ENCODE measurements around the gene IRX4.

IRX4 gene

DNA sequence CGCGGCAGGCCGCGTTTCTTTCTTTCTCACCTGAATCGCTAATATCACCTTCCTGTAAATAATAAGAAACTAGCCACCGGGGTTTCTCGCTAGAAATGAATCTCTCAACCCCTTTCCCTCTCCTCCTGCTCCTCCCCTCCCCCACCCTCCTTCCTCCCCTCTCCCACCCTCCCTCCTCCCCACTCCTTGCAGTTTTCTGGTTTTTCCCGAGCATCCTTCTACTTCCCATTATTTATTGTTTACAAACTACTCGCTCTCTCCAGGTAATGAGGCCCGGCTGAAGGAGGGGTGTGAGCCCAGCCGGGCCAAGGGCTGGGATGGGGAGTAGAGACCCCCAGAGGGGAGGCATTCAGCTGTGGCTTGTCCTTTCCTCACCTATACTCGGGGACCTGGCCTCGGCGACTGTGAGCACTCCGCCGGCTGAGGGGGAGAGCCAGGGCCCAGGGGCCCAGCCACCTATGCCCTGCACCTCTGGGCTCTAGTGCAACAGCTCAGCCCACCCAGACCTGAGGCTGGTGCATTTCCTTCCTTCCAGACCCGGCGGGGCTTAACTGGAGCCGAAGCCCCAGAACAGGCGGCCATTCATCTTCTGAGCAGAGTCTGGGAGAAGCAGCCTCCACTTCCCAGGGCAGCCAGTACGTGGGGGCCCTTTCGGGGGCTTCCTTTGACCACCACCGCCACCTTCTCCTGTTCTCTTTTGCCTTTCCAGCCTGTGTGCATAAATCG lies 2.1 kb upstream of the IRX4 start:
- TF ChIP-seq, protein P1, sequence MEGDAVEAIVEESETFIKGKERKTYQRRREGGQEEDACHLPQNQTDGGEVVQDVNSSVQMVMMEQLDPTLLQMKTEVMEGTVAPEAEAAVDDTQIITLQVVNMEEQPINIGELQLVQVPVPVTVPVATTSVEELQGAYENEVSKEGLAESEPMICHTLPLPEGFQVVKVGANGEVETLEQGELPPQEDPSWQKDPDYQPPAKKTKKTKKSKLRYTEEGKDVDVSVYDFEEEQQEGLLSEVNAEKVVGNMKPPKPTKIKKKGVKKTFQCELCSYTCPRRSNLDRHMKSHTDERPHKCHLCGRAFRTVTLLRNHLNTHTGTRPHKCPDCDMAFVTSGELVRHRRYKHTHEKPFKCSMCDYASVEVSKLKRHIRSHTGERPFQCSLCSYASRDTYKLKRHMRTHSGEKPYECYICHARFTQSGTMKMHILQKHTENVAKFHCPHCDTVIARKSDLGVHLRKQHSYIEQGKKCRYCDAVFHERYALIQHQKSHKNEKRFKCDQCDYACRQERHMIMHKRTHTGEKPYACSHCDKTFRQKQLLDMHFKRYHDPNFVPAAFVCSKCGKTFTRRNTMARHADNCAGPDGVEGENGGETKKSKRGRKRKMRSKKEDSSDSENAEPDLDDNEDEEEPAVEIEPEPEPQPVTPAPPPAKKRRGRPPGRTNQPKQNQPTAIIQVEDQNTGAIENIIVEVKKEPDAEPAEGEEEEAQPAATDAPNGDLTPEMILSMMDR (IDR thresholded peaks at IDR 0.05; ENCODE audit: low read depth, low read length, missing control alignments) = no peak
- in situ Hi-C loops (cut with HindIII; ENCODE audit: low pct_ligation_motif_present, low sequenced_read_pairs) = no loop called here
- no peak for DNase-seq
- Histone ChIP-seq H3K36me3 (replicated peaks) (no peaks in the 10 kb centered on the region), H3K4me3 (ENCODE audit: low read depth, low read length) (no peak overlapping the region), H3K27me3 (replicated peaks) (peaks cover 84% of the 10 kb centered on the region), H3K27ac (no peak overlapping the region)

DNA sequence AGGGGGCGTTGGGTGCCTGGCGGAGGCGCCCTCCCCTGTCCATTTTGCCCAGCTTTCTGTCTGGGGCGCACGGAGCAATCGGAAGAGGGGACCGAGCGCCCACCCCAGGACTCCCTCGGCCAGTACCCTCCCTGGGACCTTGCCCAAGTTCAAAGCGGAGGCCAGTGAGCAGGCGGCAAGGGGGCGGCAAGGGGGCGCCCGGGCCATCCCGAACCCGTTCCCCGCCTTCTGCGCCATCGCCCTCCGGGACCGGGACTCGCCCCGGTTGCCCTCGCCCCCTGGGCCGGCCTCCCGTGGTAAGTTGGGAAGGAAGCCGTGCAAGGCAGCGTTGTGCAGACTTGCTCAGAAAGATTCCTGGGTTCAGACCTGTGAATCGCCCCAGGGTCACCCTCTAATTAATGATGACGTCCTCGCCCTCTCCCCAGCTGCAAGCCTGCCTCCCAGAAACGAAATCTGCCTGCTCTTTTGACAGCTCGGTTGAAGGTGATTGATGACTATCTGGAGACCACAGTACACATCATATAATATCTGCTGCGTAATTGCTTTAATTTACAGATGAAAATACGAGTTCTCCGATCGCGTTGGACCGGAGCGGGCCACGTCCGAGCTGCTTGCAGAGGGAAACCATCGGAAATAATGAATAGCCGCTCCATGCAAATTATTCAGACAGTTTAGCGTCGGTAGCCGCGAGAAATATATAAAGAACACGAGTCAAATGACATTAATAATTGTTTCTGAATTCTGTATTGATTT lies 1.4 kb upstream of the IRX4 start:
- Histone ChIP-seq H3K4me3 (ENCODE audit: low read depth, low read length) (no peak overlapping the region), H3K36me3 (replicated peaks) (no peaks in the 10 kb centered on the region), H3K27me3 (replicated peaks) (peaks cover 84% of the 10 kb centered on the region), H3K27ac (no peak overlapping the region)
- DNase-seq = no peak
- in situ Hi-C loops (cut with HindIII; ENCODE audit: low pct_ligation_motif_present, low sequenced_read_pairs) = no loop called here
- TF ChIP-seq, protein P1 (IDR thresholded peaks at IDR 0.05; ENCODE audit: low read depth, low read length, missing control alignments) = no peak

DNA sequence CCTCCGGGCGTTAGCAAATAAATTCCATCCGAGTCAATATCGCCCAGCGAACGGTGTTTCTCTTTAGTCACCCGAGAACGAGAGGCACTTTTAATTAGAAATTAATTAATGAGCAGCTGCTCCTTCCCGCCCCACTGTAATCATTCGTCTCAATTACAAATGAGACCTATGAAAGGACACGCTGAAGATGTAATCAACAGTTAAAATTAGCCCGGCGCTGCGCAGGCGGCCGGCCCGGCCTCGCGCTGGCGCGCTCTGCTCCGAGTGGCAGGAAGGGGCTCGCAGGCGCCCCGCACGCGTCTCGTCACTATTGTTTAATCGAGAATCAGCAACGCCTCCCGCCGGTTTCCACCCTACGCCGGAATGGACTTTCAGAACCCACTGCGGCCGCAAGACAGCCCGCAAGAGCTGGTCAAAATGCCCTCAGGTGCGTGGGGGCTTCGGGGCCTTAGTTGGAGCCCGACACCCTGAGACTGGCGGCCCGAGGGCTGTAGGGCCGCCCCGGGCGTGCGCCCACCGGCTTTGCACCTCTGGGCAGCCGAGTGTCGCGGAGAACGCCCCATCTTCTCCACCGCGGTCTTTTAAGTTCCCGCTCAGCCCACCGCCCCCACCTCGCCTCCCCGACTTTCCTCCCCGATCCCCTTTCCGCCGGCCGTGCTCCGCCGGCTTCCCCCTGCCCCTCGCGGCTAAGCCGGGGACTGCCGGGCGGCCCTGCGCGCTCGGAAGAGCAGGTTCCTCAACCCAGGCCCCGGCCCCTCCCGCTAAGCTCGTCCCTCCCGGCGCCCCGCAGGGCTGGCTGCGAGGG lies 597 bp upstream of the IRX4 start:
- Histone ChIP-seq H3K4me3 (ENCODE audit: low read depth, low read length) (no peak overlapping the region), H3K27me3 (replicated peaks) (peaks cover 88% of the 10 kb centered on the region), H3K36me3 (replicated peaks) (no peaks in the 10 kb centered on the region), H3K27ac (no peak overlapping the region)
- in situ Hi-C loops (cut with HindIII; ENCODE audit: low pct_ligation_motif_present, low sequenced_read_pairs) = no loop called here
- DNase-seq = no peak
- TF ChIP-seq, protein P1 (IDR thresholded peaks at IDR 0.05; ENCODE audit: low read depth, low read length, missing control alignments) = peak; percentile 33

DNA sequence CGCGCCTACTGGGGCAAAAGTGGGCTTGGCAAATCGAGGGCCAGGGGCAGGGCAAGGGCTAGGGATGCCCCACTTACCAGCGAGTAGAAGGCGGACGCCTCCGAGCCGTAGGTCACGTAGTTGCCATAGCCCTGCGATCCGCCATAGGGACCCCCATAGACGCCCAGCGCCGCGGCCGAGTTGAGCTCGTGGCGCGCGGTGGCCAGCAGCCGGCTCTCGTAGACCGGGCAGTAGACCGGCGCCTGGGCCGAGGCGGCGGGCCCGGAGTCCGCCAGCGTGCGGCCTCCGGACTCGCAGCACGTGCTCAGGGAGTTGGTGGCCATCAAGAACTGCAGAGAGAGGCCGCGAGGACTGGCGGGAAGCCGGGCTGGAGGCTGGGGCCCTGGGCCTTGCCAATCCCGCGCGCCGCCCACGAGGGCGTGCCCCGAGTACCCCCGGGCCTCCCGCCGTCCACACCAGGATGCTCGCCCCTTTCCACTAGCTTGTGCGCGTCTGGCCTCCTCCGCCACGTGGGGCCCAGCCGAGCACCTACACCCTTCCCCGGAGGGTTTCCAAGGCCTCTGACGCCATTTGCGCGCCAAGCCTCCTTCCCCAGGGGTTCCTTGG lies 891 bp downstream of the IRX4 start:
- DNase-seq = no peak
- Histone ChIP-seq H3K36me3 (replicated peaks) (no peaks in the 10 kb centered on the region), H3K27ac (no peak overlapping the region), H3K4me3 (ENCODE audit: low read depth, low read length) (no peak overlapping the region), H3K27me3 (replicated peaks) (peaks cover 88% of the 10 kb centered on the region)
- TF ChIP-seq, protein P1 (IDR thresholded peaks at IDR 0.05; ENCODE audit: low read depth, low read length, missing control alignments) = no peak
- in situ Hi-C loops (cut with HindIII; ENCODE audit: low pct_ligation_motif_present, low sequenced_read_pairs) = no loop called here

DNA sequence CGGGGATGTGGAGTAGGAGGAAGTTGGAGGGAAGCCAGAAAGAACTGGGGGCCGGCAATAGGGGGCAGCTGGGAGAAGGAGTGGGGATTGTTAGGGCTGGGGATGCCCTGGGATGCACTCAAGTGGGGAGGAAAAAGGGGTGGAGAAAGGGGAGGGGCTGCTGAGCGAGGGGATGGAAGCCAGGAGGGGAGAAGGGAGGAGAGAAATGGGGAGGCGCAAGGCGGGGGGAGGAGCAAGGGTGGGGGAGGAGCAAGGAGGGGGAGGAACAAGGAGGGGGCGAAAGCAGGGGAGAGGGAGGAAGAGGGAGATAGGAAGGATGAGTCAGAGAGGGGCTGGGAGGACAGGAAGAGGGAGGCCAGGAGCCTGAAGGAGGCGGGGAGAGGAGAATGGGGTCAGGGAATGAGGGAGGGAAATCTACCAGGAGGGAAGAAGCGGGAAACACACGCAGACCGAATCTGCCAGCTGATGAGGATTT lies 1.6 kb downstream of the IRX4 start:
- H3K4me3 ChIP-seq (ENCODE audit: low read depth, low read length) = no peak overlapping the region
- H3K27me3 ChIP-seq (replicated peaks) = peaks cover 89% of the 10 kb centered on the region
- in situ Hi-C loops (cut with HindIII; ENCODE audit: low pct_ligation_motif_present, low sequenced_read_pairs) = no loop called here
- H3K36me3 ChIP-seq (replicated peaks) = no peaks in the 10 kb centered on the region
- DNase-seq = no peak
- TF ChIP-seq, protein P1 (IDR thresholded peaks at IDR 0.05; ENCODE audit: low read depth, low read length, missing control alignments) = no peak
- no peak overlapping the region for H3K27ac ChIP-seq
